Thymus (tissue), 14 donors: ENCODE results near the gene KRT31. TPM values are rescaled to one million over a fixed set of nuclear protein-coding genes. Genes with fewer than 3 reads are reported as not detected.

Experiments used
- DNase-seq, 9 donors: peaks; one replicate each; pipeline ENCODE4 v3.0.0-alpha.2; 2013; ENCODE audit warnings: low spot score in 9 of 9, low read depth in 6 of 9, missing footprints in 1 of 9
- H3K27ac ChIP-seq, 2 donors: one replicate each; pipeline ENCODE4 v1.5.1; 2013; ENCODE audit warnings: control low read depth in 1 of 2, low read depth in 1 of 2, low read length in 1 of 2, mild to moderate bottlenecking in 1 of 2, moderate library complexity in 1 of 2
- H3K27me3 ChIP-seq, 2 donors: one replicate each; pipeline ENCODE4 v1.5.1; 2013; ENCODE audit warnings: low read length in 1 of 2; ENCODE audit not compliant: control insufficient read depth in 2 of 2, insufficient read depth in 1 of 2
- H3K36me3 ChIP-seq, 2 donors: one replicate each; pipeline ENCODE4 v1.5.1; 2013; ENCODE audit warnings: low read length in 1 of 2, mild to moderate bottlenecking in 1 of 2, moderate library complexity in 1 of 2; ENCODE audit not compliant: control insufficient read depth in 2 of 2, insufficient read depth in 2 of 2
- H3K4me1 ChIP-seq, 2 donors: one replicate each; pipeline ENCODE4 v1.5.1; 2013; ENCODE audit warnings: low read length in 2 of 2; ENCODE audit not compliant: control insufficient read depth in 2 of 2, insufficient read depth in 2 of 2
- H3K4me3 ChIP-seq, 2 donors: one replicate each; pipeline ENCODE4 v1.5.1; 2013; ENCODE audit warnings: low read length in 2 of 2, control low read depth in 1 of 2, mild to moderate bottlenecking in 1 of 2
- H3K9me3 ChIP-seq, 2 donors: one replicate each; pipeline ENCODE4 v1.5.1; 2013; ENCODE audit warnings: low read length in 1 of 2, mild to moderate bottlenecking in 1 of 2; ENCODE audit not compliant: control insufficient read depth in 2 of 2, insufficient read depth in 1 of 2
- WGBS: extraction: QIAGEN DNeasy Blood & Tissue Kit; methylation state at CpG from one replicate; pipeline ENCODE4 v1.1.7; 2013; 5-methylcytosine and 5-hydroxymethylcytosine counted together
- long read RNA-seq, 10 donors: transcript quantifications; one replicate each; lab custom pipeline, GENCODE V29; 2026
- polyA plus RNA-seq: library from polyadenylated mRNA; stranded (reverse); fragments of 200-250 nt; gene quantifications from one replicate; pipeline ENCODE4 v1.2.3, GENCODE V29; 2013
- total RNA-seq: library from RNA; stranded (reverse); fragments of 120-200 nt; gene quantifications from one replicate; pipeline ENCODE4 v1.2.4, GENCODE V29; 2013
- donor health status: healthy.

The KRT31 gene
- total RNA-seq, result 1.9 TPM
- polyA plus RNA-seq, result 6.4 TPM
- long read RNA-seq, donor 1, result 0 reads
- long read RNA-seq, donor 2, result 0 reads
- long read RNA-seq, donor 3, result 0 reads
- long read RNA-seq, donor 4, result 0 reads
- long read RNA-seq, donor 5, partial matches to known transcripts, result 0 of 1 reads
- long read RNA-seq, donor 5, other reads (novel, unspliced or antisense), result 0 of 1 reads
- long read RNA-seq, donor 6, result 0 reads
- long read RNA-seq, donor 7, result 0 reads
- long read RNA-seq, donor 8, result 0 reads
- long read RNA-seq, donor 9, result 0 reads
- long read RNA-seq, donor 10, result 0 reads

DNA sequence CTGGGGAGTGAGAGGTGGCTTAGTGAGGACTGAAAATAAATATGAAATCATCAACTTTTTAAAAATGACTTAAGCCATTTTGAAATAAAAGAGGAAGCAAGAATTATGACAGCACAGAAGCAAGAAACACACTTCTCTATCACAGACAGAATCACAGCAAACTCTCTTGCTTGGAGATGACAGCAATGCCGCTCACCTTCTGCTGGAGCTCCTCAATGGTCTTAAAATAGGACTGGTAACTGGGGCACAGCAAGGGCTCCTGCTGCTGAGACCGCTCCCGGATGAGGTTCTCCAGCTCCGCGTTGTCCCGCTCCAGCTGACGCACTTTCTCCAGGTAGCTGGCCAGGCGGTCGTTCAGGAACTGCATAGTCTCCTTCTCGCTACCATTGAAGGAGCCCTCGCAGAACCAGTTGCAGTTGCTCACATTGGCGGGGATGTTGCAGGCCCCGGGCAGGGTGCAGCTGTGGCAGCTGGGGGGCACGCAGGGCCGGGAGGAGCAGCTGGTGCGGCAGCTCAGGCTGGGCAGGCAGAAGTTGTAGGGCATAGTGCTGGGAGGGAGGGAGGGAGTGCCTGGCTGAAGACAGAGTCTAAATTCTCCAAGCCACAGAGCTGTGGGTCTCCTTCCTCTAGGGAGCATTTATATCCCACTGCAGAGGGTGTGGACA is at the start of gene KRT31:
TSS of gene KRT31 (minus strand) at position 613 of the 665 bp plus-strand sequence. CDS start at position 544, 69 bp downstream.
- peaks cover 0 to 7% of the 10 kb centered on the region in 2 donors for H3K4me1 ChIP-seq
- no peak within 1 kb of the TSS for H3K4me3 ChIP-seq
- 96% methylated on average over 16 of the region's 16 CpGs for WGBS
- DNase-seq, result no peak
- no peak within 1 kb of the TSS for H3K27ac ChIP-seq
- H3K9me3 ChIP-seq, result no peaks in the 10 kb centered on the region
- no peaks in the 10 kb centered on the region for H3K36me3 ChIP-seq
- H3K27me3 ChIP-seq, result no peaks in the 10 kb centered on the region

DNA sequence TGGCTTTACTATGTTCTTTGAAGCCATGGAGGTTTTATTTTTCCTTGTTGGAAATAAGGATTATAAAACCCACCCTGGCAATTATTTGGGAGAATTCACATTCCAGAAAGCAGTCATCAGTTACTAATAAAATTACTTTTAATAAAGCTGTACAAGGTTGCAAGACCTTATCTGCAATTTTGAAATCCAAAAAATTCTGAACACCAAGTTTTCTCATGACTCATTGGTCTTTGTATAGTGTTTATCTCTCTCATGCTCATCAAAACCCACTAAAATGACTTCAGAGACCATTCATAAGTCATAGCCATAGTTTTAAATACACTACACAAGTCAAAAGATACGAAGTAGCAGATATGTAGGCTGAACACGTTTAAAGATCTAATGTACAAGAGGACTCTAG is 49.4 kb upstream of the KRT31 start:
- H3K4me3 ChIP-seq, result no peak overlapping the region
- 90% methylated on average over 2 of the region's 2 CpGs for WGBS
- H3K36me3 ChIP-seq, result no peaks in the 10 kb centered on the region
- no peaks in the 10 kb centered on the region for H3K4me1 ChIP-seq
- no peak overlapping the region for H3K27ac ChIP-seq
- DNase-seq, result no peak
- H3K9me3 ChIP-seq, result no peaks in the 10 kb centered on the region
- no peaks in the 10 kb centered on the region for H3K27me3 ChIP-seq

DNA sequence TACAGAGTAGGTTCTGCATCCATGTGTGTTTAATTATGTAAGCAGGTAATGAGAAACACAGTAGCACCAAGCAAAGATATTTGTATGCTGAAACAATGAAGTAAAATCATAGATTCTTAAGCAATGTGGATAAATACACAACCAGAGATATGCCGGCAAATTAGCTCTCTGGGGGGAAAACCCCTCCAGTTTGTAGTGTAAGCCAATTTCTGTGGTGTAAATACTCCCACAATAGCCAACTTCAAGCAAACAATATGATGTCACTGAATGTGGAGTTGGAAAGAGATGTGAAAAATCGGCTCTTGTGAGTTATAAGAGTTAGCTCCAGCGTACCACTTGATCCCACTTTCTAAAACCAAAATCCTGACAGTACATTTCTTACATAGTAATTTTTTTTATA is 47.2 kb upstream of the KRT31 start:
- H3K36me3 ChIP-seq, result no peaks in the 10 kb centered on the region
- no peaks in the 10 kb centered on the region for H3K27me3 ChIP-seq
- DNase-seq, result no peak
- no peak overlapping the region for H3K27ac ChIP-seq
- H3K4me3 ChIP-seq, result no peak overlapping the region
- no peaks in the 10 kb centered on the region for H3K4me1 ChIP-seq
- 78% methylated on average over 3 of the region's 3 CpGs for WGBS
- H3K9me3 ChIP-seq, result no peaks in the 10 kb centered on the region

DNA sequence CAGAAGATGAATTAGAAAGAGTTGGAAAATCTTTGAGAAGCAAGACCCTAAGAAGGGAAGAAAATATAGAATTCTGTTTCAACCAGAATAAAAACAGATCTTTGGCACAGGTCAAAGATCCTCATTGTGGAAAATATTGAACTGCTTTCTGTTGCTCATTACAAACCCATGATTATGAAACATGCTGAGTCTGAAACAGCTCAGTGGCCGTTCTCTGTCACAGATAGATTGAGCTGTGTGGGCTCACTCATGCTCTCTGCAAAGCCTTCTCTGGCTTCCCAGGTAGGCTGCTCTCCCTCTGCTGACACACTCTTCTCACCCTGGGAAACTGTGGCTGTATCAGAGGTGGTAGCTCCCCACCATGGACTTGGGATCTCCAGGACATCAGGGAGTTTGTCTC is 46.8 kb upstream of the KRT31 start:
- Histone ChIP-seq H3K27me3 (no peaks in the 10 kb centered on the region), H3K36me3 (no peaks in the 10 kb centered on the region), H3K4me1 (no peaks in the 10 kb centered on the region), H3K27ac (no peak overlapping the region), H3K9me3 (no peaks in the 10 kb centered on the region), H3K4me3 (no peak overlapping the region)
- 86% methylated on average over 1 of the region's 1 CpG for WGBS
- DNase-seq, result no peak

DNA sequence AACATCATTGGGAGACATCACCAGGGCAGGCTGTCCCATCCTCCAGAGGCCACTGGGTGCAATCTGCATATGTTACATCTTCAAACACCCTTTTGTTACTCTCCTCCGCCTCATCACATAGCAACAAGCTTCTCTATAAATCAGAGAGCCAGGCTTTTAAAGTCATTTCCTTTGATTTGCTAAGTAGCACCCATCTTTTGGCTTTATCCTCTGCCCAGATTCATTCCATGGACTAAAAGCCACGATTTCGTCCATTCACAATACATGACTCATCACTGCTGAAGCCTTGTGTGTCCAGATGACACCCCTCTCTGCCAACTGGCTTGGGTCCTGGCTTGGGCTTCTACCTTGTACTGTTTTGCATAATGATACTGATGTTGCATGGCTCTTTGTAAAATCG is 45.3 kb upstream of the KRT31 start:
- DNase-seq, result no peak
- Histone ChIP-seq H3K27me3 (no peaks in the 10 kb centered on the region), H3K27ac (no peak overlapping the region), H3K4me3 (no peak overlapping the region), H3K36me3 (no peaks in the 10 kb centered on the region), H3K9me3 (no peaks in the 10 kb centered on the region), H3K4me1 (no peaks in the 10 kb centered on the region)
- WGBS, result 92% methylated on average over 4 of the region's 4 CpGs

DNA sequence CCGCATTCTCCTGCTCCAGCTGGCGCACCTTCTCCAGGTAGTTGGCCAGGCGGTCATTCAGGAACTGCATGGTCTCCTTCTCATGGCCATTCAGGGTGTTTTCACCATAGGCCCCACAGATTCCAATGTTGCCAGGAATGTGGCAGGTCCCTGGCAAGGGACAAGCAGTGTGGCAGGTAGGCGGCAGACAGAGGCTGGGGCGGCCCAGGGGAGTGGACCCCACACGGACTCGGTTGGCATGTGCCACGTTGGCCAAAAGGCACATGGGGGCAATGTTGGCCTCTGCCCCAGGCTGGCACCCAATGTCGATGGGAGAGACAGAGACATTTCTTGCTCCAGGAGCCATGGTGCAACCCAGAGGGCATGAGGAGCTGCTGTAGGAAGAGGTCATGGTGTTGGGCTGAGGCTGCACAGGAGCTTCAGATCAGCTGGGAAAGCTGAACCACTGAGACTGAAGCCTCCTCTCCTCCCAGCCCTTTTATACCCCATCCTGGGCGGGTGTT is 43.2 kb upstream of the KRT31 start, which contains the start of gene KRT38:
TSS of gene KRT38 (minus strand) at position 453 of the 503 bp plus-strand sequence. CDS start at position 391, 62 bp downstream.
- H3K4me3 ChIP-seq, result no peak within 1 kb of the TSS
- no peak for DNase-seq
- H3K27ac ChIP-seq, result no peak within 1 kb of the TSS
- no peaks in the 10 kb centered on the region for H3K36me3 ChIP-seq
- 97% methylated on average over 10 of the region's 10 CpGs for WGBS
- H3K4me1 ChIP-seq, result no peaks in the 10 kb centered on the region
- no peaks in the 10 kb centered on the region for H3K9me3 ChIP-seq
- no peaks in the 10 kb centered on the region for H3K27me3 ChIP-seq

DNA sequence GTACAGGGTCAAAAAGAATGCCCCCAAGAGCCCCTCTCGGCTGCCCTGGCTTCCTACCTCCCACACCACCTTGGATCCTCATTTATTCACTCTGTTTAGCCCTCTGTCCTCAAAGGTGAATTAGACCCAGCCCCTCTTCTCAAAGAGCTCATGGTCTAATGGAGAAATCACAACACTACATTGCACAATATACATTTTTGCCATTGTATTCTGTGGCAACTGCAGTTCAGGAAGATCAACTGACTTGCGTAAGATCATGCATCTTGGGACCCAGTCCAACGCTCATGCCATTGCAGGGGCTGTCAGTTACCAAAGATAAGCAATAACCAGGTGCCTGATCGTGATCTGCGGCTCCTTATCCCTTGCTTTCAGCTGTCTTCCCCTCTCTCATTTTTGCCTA is 42.0 kb upstream of the KRT31 start:
- 71% methylated on average over 5 of the region's 5 CpGs for WGBS
- Histone ChIP-seq H3K4me3 (no peak overlapping the region), H3K4me1 (no peaks in the 10 kb centered on the region), H3K36me3 (no peaks in the 10 kb centered on the region), H3K9me3 (no peaks in the 10 kb centered on the region), H3K27ac (no peak overlapping the region), H3K27me3 (no peaks in the 10 kb centered on the region)
- DNase-seq, result no peak

DNA sequence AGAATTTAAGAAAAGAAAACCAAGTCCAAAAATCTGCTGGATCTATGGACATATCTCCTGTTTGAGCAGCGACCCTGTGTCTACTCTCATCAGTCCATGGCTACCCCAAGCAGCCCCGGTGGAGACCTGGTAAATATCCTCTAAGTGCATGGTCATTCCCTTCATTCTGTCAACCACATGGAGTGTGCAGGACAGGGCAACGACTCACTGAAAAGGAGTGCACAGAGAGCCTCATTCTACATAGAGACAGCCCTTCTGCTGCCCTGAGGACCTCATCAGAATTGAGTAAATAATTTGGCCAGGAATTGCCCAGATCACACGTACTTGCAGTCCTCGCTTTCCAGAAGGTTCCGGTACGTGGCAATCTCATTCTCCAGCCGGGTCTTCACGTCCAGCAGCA is 40.4 kb upstream of the KRT31 start:
- no peaks in the 10 kb centered on the region for H3K36me3 ChIP-seq
- no peaks in the 10 kb centered on the region for H3K4me1 ChIP-seq
- 94% methylated on average over 9 of the region's 9 CpGs for WGBS

DNA sequence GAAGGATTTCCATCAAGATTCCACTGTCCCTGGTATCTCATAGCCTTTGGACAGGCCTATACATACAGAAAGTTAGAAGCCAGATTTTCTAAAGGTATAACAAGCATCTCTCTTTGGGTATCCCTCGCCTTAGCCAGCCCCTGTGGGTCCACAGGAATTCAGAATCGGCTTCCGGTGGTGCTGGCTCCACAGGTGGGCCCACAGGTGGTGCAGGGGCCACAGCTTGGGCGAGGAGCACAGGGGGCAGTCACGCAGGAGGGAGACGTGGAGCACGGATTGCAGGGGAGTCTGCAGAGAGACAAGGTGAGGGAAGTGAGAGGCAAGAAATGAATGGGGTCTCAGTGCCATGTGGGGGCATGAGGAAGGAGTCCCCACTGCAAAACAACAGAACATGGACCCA is 39.8 kb upstream of the KRT31 start:
- WGBS, result 84% methylated on average over 7 of the region's 7 CpGs
- no peak overlapping the region for H3K4me3 ChIP-seq
- no peaks in the 10 kb centered on the region for H3K27me3 ChIP-seq
- no peak overlapping the region for H3K27ac ChIP-seq
- H3K36me3 ChIP-seq, result no peaks in the 10 kb centered on the region
- no peaks in the 10 kb centered on the region for H3K9me3 ChIP-seq
- no peak for DNase-seq
- no peaks in the 10 kb centered on the region for H3K4me1 ChIP-seq

More for the DNA sequence above, 40.4 kb upstream of the KRT31 start:
- no peaks in the 10 kb centered on the region for H3K9me3 ChIP-seq
- no peak overlapping the region for H3K27ac ChIP-seq
- no peak overlapping the region for H3K4me3 ChIP-seq
- DNase-seq, result no peak
- no peaks in the 10 kb centered on the region for H3K27me3 ChIP-seq
